Heart left ventricle (tissue), 13 donors: ENCODE results near the gene CACNA2D1.

ENCODE experiments used
- POLR2A ChIP-seq, 2 donors: fragments of 450-650 bp; IDR thresholded peaks; one replicate each; pipeline ENCODE4 v1.6.1; 2017; ENCODE audit warnings: antibody characterized with exemption in 2 of 2, mild to moderate bottlenecking in 2 of 2, moderate library complexity in 2 of 2
- TF ChIP-seq, protein P1 (sequence below), 12 donors: fragments of 200-600 bp; sonication (generic) in 4 of 12; IDR thresholded peaks; one replicate each; pipeline versions ENCODE4 v1.5.0 to v1.8.0; 2018 to 2022; ENCODE audit warnings: antibody characterized with exemption in 12 of 12, mild to moderate bottlenecking in 5 of 12
- donor health status: ischemic (EF 13 %, LVEDD 7.1; RV severe dilation, severe dysfunction).
- donor health status: DM: no; HTN: yes; CAD: no.
- donor health status: DM: no; HTN: no; CAD: no.
- donor health status: ischemic (EF 25% LVEDD 6.9; RV normal size, moderate dysfunction).
- donor health status: ischemic (EF 25% LVEDD 5.7; RV mildly dilated, moderate dysfunction).
- donor health status: ischemic (EF 35%, LVEDD 5.7; RV mildly dilated, moderate dysfunction).
- donor health status: nonischemic (EF 11% LVEDD 7.7; RV severe dilation, severe dysfunction).
- donor health status: DM: yes; HTN: yes; CAD: no.
- donor health status: PGD.
- donor health status: ischemic (EF 29% LVEDD 5.4; RV normal size, mild dysfunction).
- donor health status: nonischemic (EF 23%, LVEDD 6.1; RV moderate dilation, normal function).

DNA sequence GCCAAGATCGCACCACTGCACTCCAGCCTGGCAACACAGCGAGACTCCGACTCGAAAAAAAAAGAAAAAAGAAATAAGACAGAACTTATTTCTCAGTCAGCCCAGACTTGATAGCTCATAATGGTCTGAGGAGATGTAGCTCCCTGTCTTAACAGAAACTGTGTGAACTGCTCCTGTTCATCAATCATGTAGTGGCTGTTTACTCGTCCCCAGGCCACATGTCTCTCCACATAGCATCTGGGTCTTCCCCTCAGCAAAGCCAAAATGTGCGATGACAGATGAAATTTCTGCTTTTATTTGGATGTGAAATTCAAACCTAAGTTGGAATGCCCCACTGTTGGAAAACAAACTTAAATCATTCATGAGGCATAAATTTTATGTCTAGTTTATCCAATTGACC lies 219.0 kb downstream of the CACNA2D1 start:
- TF ChIP-seq POLR2A (IDR thresholded peaks at IDR 0.05) = no peak
- TF ChIP-seq, protein P1, sequence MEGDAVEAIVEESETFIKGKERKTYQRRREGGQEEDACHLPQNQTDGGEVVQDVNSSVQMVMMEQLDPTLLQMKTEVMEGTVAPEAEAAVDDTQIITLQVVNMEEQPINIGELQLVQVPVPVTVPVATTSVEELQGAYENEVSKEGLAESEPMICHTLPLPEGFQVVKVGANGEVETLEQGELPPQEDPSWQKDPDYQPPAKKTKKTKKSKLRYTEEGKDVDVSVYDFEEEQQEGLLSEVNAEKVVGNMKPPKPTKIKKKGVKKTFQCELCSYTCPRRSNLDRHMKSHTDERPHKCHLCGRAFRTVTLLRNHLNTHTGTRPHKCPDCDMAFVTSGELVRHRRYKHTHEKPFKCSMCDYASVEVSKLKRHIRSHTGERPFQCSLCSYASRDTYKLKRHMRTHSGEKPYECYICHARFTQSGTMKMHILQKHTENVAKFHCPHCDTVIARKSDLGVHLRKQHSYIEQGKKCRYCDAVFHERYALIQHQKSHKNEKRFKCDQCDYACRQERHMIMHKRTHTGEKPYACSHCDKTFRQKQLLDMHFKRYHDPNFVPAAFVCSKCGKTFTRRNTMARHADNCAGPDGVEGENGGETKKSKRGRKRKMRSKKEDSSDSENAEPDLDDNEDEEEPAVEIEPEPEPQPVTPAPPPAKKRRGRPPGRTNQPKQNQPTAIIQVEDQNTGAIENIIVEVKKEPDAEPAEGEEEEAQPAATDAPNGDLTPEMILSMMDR (IDR thresholded peaks at IDR 0.05) = no peak
